GM10847 (cell line): ENCODE measurements around the gene ACTL7B.

Experiments
- POLR2A ChIP-seq: IDR thresholded peaks from 2 replicates; pipeline ENCODE4 v1.6.1; 2011; ENCODE audit not compliant: insufficient read length; ENCODE audit errors: extremely low read depth

ACTL7B gene

DNA sequence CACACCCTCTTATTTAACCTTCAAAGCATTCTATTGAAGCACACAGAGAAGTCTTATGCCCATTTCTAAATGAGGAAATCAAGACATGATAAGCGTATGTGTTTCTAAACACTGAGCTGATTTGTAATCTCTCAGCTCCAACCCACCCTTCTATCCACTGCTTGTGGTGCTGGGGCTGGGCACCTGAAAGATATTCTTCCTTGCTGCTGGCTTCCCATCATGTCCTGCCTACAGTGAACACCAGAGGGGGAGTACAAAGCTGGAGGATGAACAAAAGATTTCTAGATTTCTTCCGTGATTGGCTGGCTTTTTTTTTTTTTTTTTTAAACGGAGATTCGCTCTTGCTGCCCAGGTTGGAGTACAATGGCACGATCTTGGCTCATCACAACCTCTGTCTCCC, 20.6 kb upstream of the ACTL7B start:
- TF ChIP-seq POLR2A: no peak

- TF ChIP-seq POLR2A: no peak
Observed at GRCh38 chr9:108874058-108874788, 18.4 kb upstream of the ACTL7B start.

- no peak for TF ChIP-seq POLR2A
Observed at GRCh38 chr9:108869092-108869725, 13.4 kb upstream of the ACTL7B start.

DNA sequence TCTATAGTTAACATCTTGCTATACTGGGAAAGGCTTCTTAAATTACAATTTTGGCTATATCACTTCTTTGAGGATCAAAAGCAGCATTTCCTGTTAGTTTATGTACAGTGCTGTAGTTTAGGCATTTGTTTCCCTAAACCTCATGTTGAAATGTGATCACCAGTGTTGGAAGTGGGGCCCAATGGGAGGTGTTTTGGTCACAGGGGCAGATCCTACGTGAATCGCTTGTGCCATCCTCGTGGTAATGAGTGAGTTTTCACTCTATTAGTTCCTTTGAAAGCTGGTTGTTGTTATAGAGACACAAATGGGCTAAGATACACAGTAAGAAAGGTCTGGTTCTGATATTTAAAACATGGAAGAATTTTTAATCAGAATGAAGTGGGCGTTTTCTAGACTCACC, 12.0 kb upstream of the ACTL7B start:
- no peak for TF ChIP-seq POLR2A

DNA sequence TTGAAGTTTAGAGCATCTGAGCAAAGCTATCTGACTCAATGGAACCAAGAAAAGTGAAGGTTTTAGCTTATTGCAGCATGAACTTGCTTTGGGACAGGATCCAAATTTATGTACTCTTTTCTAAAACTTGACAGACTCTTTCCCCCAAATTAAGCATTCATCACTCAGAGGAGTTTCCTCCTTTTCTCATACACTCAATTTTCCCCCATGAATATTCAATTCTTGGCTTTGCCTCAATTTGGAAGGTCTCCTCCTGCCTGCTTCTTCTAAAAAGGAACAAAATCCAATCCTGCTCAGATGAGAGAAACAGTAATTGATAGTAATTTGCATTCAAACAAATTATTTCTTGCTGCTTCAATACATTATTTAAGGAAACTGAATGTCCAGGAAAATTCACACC, 11.3 kb upstream of the ACTL7B start:
- TF ChIP-seq POLR2A: no peak

GRCh38 chr9:108866001-108866420, 10.2 kb upstream of the ACTL7B start:
- no peak for TF ChIP-seq POLR2A

GRCh38 chr9:108865037-108865436, 9.3 kb upstream of the ACTL7B start:
- no peak for TF ChIP-seq POLR2A

- TF ChIP-seq POLR2A: no peak
Observed at GRCh38 chr9:108864446-108864845, 8.7 kb upstream of the ACTL7B start.

GRCh38 chr9:108863891-108864290, 8.1 kb upstream of the ACTL7B start:
- TF ChIP-seq POLR2A: no peak

DNA sequence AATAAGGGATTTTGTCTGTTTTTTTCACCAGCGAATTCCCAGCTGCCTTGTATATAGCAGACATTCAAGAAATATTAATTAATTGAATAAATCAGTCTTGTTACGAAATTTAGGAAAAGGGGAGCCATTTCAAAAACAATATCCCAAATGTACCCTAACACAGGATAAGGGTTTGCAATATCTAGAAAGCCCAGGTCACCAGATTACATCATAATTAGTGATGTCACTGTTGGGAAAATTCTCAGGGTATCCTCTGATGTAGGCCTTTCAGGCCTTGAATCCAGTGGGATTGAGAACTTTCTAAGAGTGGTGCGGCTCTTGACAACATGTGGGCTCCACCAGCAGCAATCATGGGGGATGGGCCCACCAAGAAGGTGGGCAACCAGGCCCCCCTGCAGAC, 6.2 kb upstream of the ACTL7B start, which contains the start of gene ACTL7A:
Gene ACTL7A (plus strand): TSS at position 270 of the 400 bp plus-strand sequence. CDS start 57 bp downstream, at position 327.
- TF ChIP-seq POLR2A: no peak

DNA sequence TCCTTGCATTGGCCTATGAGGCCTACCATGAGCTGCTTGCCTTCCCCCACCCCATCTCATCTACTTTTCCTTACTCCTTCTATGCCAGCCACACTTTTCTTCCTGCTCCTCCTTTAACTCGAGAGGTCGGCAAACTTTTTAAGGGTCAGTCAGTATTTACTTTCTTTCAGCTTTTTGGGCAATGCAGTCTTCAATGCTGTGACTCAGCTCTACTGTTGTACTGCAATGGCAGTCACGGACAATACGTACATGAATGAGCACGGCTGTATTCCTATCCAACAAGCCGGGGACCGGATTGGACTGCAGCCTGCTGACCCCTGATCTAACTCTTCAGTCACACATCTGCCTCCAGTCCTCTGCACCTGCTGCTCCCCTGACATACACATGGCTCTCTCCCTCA, 5.7 kb upstream of the ACTL7B start:
- no peak for TF ChIP-seq POLR2A

- no peak for TF ChIP-seq POLR2A
Observed at GRCh38 chr9:108860764-108861163, 5.0 kb upstream of the ACTL7B start.

- no peak for TF ChIP-seq POLR2A
Observed at GRCh38 chr9:108860354-108860753, 4.6 kb upstream of the ACTL7B start.

GRCh38 chr9:108859459-108860114, 3.8 kb upstream of the ACTL7B start:
- TF ChIP-seq POLR2A: no peak

GRCh38 chr9:108857572-108857971, 1.8 kb upstream of the ACTL7B start:
- TF ChIP-seq POLR2A: no peak

GRCh38 chr9:108855529-108855886, 278 bp downstream of the ACTL7B start:
- TF ChIP-seq POLR2A: no peak
